ENCODE measurements around the gene TRANK1. TPM values are rescaled to one million over a fixed set of nuclear protein-coding genes. Genes with fewer than 3 reads are reported as not detected.

TRANK1 gene
- total RNA-seq, 4 donors from 2014 or later = 7.3 to 9.6 (median 8.2) TPM

GRCh38 chr3:36784138-36784635 lies 160.7 kb downstream of the TRANK1 start:
- Histone ChIP-seq H3K4me1 (peaks cover 0 to 4% (median 0%) of the 10 kb centered on the region in 4 donors), H3K27ac (replicated peaks in 1 of 4) (no peak overlapping the region), H3K4me3 (no peak overlapping the region), H3K9me3 (no peaks in the 10 kb centered on the region), H3K36me3 (no peaks in the 10 kb centered on the region), H3K27me3 (no peaks in the 10 kb centered on the region)
- DNase-seq (ENCODE audit: extremely low spot score) = peak; percentile 37
- 69% methylated on average over 3 of the region's 3 CpGs for WGBS
- no peak for TF ChIP-seq EP300 (IDR thresholded peaks at IDR 0.05)
- no peak for TF ChIP-seq POLR2A (IDR thresholded peaks at IDR 0.05; ENCODE audit: low read depth)
- TF ChIP-seq, protein P1, sequence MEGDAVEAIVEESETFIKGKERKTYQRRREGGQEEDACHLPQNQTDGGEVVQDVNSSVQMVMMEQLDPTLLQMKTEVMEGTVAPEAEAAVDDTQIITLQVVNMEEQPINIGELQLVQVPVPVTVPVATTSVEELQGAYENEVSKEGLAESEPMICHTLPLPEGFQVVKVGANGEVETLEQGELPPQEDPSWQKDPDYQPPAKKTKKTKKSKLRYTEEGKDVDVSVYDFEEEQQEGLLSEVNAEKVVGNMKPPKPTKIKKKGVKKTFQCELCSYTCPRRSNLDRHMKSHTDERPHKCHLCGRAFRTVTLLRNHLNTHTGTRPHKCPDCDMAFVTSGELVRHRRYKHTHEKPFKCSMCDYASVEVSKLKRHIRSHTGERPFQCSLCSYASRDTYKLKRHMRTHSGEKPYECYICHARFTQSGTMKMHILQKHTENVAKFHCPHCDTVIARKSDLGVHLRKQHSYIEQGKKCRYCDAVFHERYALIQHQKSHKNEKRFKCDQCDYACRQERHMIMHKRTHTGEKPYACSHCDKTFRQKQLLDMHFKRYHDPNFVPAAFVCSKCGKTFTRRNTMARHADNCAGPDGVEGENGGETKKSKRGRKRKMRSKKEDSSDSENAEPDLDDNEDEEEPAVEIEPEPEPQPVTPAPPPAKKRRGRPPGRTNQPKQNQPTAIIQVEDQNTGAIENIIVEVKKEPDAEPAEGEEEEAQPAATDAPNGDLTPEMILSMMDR (IDR thresholded peaks at IDR 0.05) = no peak
- TF ChIP-seq POLR2AphosphoS5 (IDR thresholded peaks at IDR 0.05) = no peak
- intact Hi-C loops (cut with DNase I) = no loop called here

GRCh38 chr3:36777424-36778218 lies 167.2 kb downstream of the TRANK1 start:
- Histone ChIP-seq H3K36me3 (no peaks in the 10 kb centered on the region), H3K27ac (replicated peaks in 1 of 4) (no peak overlapping the region), H3K4me3 (no peak overlapping the region), H3K27me3 (no peaks in the 10 kb centered on the region), H3K9me3 (no peaks in the 10 kb centered on the region), H3K4me1 (no peaks in the 10 kb centered on the region)
- intact Hi-C loops (cut with DNase I) = no loop called here
- TF ChIP-seq, protein P1 (IDR thresholded peaks at IDR 0.05) = no peak
- TF ChIP-seq EP300 (IDR thresholded peaks at IDR 0.05) = no peak
- TF ChIP-seq POLR2AphosphoS5 (IDR thresholded peaks at IDR 0.05) = no peak
- TF ChIP-seq POLR2A (IDR thresholded peaks at IDR 0.05; ENCODE audit: low read depth) = no peak
- no peak for DNase-seq (ENCODE audit: extremely low spot score)
- 84% methylated on average over 2 of the region's 2 CpGs for WGBS

Small RNA genes lying within 50 kb of the gene (small RNA-seq; reads per million reads assigned to genes)
- gene RNU6ATAC4P = 0 reads per million in 3 donors

Other genes with a start within 250 kb of the TRANK1 start
- gene DCLK3, start 180.5 kb downstream of the TRANK1 start, total RNA-seq = under 1 TPM; under 0.01 to 0.33 (median 0.21) TPM
- gene EPM2AIP1, start 48.1 kb upstream of the TRANK1 start, total RNA-seq = 10 to 100 TPM in 2 of 4 donors, 1 to 10 TPM in 2; 9.5 to 13.7 (median 10.4) TPM
- gene MLH1, start 48.5 kb upstream of the TRANK1 start, total RNA-seq = 10 to 100 TPM; 27.9 to 59.0 (median 36.3) TPM
- 100 to 1,000 TPM in 1 of 4 donors, 10 to 100 TPM in 3; 76.9 to 104 (median 93.4) TPM for gene LRRFIP2, start 229.5 kb upstream of the TRANK1 start, total RNA-seq

Measured in esophagus muscularis mucosa (tissue), 4 donors.